Hepatocyte (in vitro differentiated cells): ENCODE data around the gene EPB41L1. TPM values are rescaled to one million over a fixed set of nuclear protein-coding genes. Genes with fewer than 3 reads are reported as not detected.

ENCODE experiments used
- DNase-seq: peaks from one replicate; pipeline ENCODE4 v3.0.0-alpha.2; 2016; ENCODE audit warnings: low spot score
- H2AFZ ChIP-seq: fragments of 200-600 bp; sonication (generic); 2 replicates; pipeline ENCODE4 v1.6.0; 2016; ENCODE audit warnings: antibody characterized with exemption, mild to moderate bottlenecking
- H3K27ac ChIP-seq: fragments of 200-600 bp; sonication (generic); 2 replicates; pipeline ENCODE4 v1.5.1; 2016; ENCODE audit warnings: mild to moderate bottlenecking
- H3K27me3 ChIP-seq: fragments of 200-600 bp; sonication (generic); 2 replicates; pipeline ENCODE4 v1.6.1; 2016
- H3K36me3 ChIP-seq: fragments of 200-600 bp; sonication (generic); replicated peaks from 2 replicates; pipeline ENCODE4 v1.5.1; 2016; ENCODE audit warnings: low read depth; ENCODE audit not compliant: insufficient read depth
- H3K4me1 ChIP-seq: fragments of 200-600 bp; sonication (generic); 2 replicates; pipeline ENCODE4 v1.5.1; 2016; ENCODE audit warnings: mild to moderate bottlenecking, moderate library complexity; ENCODE audit not compliant: insufficient read depth
- H3K4me2 ChIP-seq: fragments of 200-600 bp; sonication (generic); 2 replicates; pipeline ENCODE4 v1.6.0; 2016
- H3K4me3 ChIP-seq: fragments of 200-600 bp; sonication (generic); 2 replicates; pipeline ENCODE4 v1.5.1; 2016; ENCODE audit warnings: mild to moderate bottlenecking
- H3K79me2 ChIP-seq: fragments of 200-600 bp; sonication (generic); 2 replicates; pipeline ENCODE4 v1.6.0; 2017; ENCODE audit warnings: mild to moderate bottlenecking
- H3K9me2 ChIP-seq: fragments of 200-600 bp; sonication (generic); replicated peaks from 2 replicates; pipeline ENCODE4 v1.6.0; 2017; ENCODE audit warnings: mild to moderate bottlenecking; ENCODE audit not compliant: insufficient read depth
- H3K9me3 ChIP-seq: fragments of 200-600 bp; sonication (generic); 2 replicates; pipeline ENCODE4 v1.5.1; 2016; ENCODE audit warnings: low read depth, mild to moderate bottlenecking
- H4K20me1 ChIP-seq: fragments of 200-600 bp; sonication (generic); 2 replicates; pipeline ENCODE4 v1.6.0; 2016; ENCODE audit warnings: mild to moderate bottlenecking; ENCODE audit not compliant: insufficient read depth, poor library complexity, severe bottlenecking
- EZH2 ChIP-seq: fragments of 200-600 bp; sonication (generic); IDR thresholded peaks from 2 replicates; pipeline ENCODE4 v1.6.1; 2016; ENCODE audit warnings: antibody characterized with exemption, mild to moderate bottlenecking, borderline replicate concordance
- EZH2phosphoT487 ChIP-seq: fragments of 200-600 bp; sonication (generic); IDR thresholded peaks from one replicate; pipeline ENCODE4 v1.6.1; 2018; ENCODE audit warnings: antibody characterized with exemption, mild to moderate bottlenecking, low read depth, moderate library complexity; ENCODE audit not compliant: unreplicated experiment, severe bottlenecking
- WGBS: methylation state at CpG from one replicate; pipeline ENCODE4 v1.1.6; 2016; ENCODE audit warnings: low lambda C conversion rate; ENCODE audit errors: missing lambda C conversion rate; 5-methylcytosine and 5-hydroxymethylcytosine counted together
- polyA plus RNA-seq: library from polyadenylated mRNA; unstranded; fragments of >200 nt; fragmentation: Nextera tagmentation; extraction: Ambion mirVana; gene quantifications from 2 replicates; pipeline ENCODE4 v1.2.1, GENCODE V29; 2016
- total RNA-seq: library from RNA; depleted of rRNA; stranded (reverse); fragments of >200 nt; gene quantifications from 2 replicates; pipeline ENCODE4 v1.2.3, GENCODE V29; 2014
- TF ChIP-seq, protein P1 (sequence below): fragments of 200-600 bp; sonication (generic); IDR thresholded peaks from 2 replicates; pipeline ENCODE4 v1.5.1; 2016; ENCODE audit warnings: antibody characterized with exemption, mild to moderate bottlenecking; ENCODE audit not compliant: poor library complexity

The EPB41L1 gene
- total and polyA plus RNA-seq, 2 experiments from 2014 or later, result 25.2 to 36.4 TPM

DNA sequence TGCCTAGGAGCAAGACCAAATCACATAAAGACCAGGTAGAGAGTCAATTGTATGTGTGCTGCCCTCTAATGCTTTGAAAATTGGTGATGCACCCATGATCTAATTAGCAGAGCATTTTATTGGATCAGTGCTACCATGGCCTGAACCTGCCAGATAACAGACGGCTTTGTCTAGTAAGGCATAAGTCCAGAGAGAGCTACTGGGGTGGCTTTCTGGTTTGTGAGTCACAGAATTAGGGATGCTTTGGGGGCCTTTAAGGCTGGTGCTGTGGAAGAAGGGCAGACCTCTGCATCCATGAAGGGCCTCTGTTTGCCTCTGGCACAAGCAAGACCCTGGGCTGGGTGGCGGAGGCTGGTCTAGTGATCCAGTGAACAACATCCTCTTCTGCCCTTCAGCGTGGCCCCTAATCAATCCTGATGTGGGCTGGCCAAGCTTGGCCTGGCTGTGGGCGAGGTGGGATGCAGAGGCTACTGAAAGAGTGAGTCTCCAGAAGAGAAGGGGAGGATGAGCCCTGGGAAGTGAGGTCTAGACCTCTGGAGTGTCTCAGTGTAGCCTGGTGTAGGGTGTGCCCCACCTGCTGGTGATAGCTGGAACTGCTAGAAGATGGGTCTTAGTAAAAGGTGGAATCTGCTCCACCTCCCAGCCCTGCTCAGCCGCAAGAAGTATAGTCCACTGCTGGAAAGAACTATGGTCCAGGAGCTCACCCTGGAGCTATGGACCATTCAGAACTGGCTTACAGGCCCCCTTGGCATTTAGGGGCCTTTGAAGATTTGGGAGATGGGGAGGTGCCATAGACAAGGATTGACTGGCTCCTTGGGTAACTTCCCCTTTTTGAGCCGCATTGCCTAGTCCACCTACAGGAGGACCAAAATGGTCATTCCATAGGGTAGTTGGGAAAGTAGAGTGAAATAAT is 45.1 kb downstream of the EPB41L1 start:
- Histone ChIP-seq H3K4me2 (no peak overlapping the region), H3K9me3 (no peaks in the 10 kb centered on the region), H3K79me2 (no peaks in the 10 kb centered on the region), H3K36me3 (no peaks in the 10 kb centered on the region), H3K4me1 (no peaks in the 10 kb centered on the region), H3K27me3 (no peaks in the 10 kb centered on the region), H3K4me3 (no peak overlapping the region), H2AFZ (no peak overlapping the region), H4K20me1 (no peaks in the 10 kb centered on the region), H3K9me2 (no peaks in the 10 kb centered on the region), H3K27ac (no peak overlapping the region)
- TF ChIP-seq, protein P1, sequence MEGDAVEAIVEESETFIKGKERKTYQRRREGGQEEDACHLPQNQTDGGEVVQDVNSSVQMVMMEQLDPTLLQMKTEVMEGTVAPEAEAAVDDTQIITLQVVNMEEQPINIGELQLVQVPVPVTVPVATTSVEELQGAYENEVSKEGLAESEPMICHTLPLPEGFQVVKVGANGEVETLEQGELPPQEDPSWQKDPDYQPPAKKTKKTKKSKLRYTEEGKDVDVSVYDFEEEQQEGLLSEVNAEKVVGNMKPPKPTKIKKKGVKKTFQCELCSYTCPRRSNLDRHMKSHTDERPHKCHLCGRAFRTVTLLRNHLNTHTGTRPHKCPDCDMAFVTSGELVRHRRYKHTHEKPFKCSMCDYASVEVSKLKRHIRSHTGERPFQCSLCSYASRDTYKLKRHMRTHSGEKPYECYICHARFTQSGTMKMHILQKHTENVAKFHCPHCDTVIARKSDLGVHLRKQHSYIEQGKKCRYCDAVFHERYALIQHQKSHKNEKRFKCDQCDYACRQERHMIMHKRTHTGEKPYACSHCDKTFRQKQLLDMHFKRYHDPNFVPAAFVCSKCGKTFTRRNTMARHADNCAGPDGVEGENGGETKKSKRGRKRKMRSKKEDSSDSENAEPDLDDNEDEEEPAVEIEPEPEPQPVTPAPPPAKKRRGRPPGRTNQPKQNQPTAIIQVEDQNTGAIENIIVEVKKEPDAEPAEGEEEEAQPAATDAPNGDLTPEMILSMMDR, result peak; percentile 81
- no peak for TF ChIP-seq EZH2phosphoT487
- WGBS, result 61% methylated on average over 6 of the region's 6 CpGs
- peak; percentile 89 for DNase-seq

DNA sequence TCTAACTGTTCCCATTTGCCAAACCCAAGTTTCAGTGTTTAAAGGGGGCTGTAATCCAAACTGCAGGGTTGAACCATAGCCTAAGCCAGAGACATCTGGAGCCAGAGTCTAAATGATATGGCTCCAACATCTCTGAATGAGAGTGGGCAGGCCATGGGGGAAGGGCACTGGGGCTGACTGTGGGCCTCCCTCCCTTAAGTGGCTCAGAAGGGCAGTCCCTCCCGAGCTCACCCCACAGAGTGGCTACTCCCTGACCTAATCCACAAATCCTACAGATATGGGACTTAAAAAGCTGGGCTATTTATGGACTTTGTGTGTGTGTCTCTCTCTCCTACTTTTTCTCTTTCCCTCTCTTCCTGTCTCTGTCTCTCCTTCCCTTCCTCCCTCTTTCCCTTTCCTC is 45.9 kb downstream of the EPB41L1 start:
- Histone ChIP-seq H3K27ac (no peak overlapping the region), H3K79me2 (no peaks in the 10 kb centered on the region), H3K4me3 (no peak overlapping the region), H3K9me3 (no peaks in the 10 kb centered on the region), H4K20me1 (no peaks in the 10 kb centered on the region), H3K4me2 (no peak overlapping the region), H3K27me3 (no peaks in the 10 kb centered on the region), H3K9me2 (no peaks in the 10 kb centered on the region), H3K4me1 (no peaks in the 10 kb centered on the region), H3K36me3 (no peaks in the 10 kb centered on the region), H2AFZ (no peak overlapping the region)
- 80% methylated on average over 1 of the region's 1 CpG for WGBS
- TF ChIP-seq EZH2phosphoT487 (no peak), EZH2 (no peak)
- TF ChIP-seq, protein P1, result no peak
- no peak for DNase-seq

DNA sequence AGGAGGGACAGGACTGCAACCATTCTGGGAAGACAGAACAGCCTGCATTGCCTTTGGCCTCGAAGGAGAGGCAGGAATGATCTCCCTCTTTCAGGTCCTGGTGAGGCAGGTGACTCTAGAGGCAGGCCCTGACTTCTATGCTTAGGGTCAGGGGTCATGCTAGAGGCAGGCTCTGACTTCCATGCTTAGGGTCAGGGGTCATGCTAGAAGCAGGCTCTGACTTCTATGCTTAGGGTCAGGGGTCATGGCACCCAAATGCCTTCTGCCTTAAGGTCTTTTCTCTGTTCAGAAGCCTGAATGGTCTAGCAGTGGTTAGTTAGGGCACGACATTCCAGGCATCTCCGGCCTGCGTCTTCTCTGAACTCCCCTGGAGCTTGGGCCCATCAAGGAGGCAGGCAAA is 46.7 kb downstream of the EPB41L1 start:
- Histone ChIP-seq H4K20me1 (no peaks in the 10 kb centered on the region), H3K4me3 (no peak overlapping the region), H3K4me2 (no peak overlapping the region), H3K36me3 (no peaks in the 10 kb centered on the region), H3K27me3 (no peaks in the 10 kb centered on the region), H3K9me3 (no peaks in the 10 kb centered on the region), H3K27ac (no peak overlapping the region), H3K79me2 (no peaks in the 10 kb centered on the region), H2AFZ (no peak overlapping the region), H3K9me2 (no peaks in the 10 kb centered on the region), H3K4me1 (no peaks in the 10 kb centered on the region)
- WGBS, result 95% methylated on average over 4 of the region's 4 CpGs
- DNase-seq, result no peak
- TF ChIP-seq, protein P1, result no peak
- TF ChIP-seq EZH2phosphoT487 (no peak), EZH2 (no peak)
